ENCODE measurements around the gene SLC22A7. TPM values are rescaled to one million over a fixed set of nuclear protein-coding genes. Genes with fewer than 3 reads are reported as not detected.

SLC22A7 gene
- total and polyA plus RNA-seq, 2 of the 8 experiments (the other 6 are each of a cell fraction or from before 2014, with no cell fraction given), result not detected

GRCh38 chr6:43254138-43254817, 43.8 kb upstream of the SLC22A7 start:
- H2BK15ac ChIP-seq (ENCODE audit: low read length), result no peak overlapping the region
- no peak overlapping the region for H2AK5ac ChIP-seq (ENCODE audit: low read depth, low read length)
- H3K23ac ChIP-seq (ENCODE audit: insufficient read length), result no peak overlapping the region
- H3K9ac ChIP-seq (replicated peaks in 1 of 4; ENCODE audit: extremely low read depth in 1 of 4, low read depth in 3 of 4, low read length in 3 of 4), result no peak overlapping the region
- no peak overlapping the region for H4K91ac ChIP-seq (replicated peaks; ENCODE audit: insufficient read length, low read length)
- peaks cover 0 to 4% (median 0%) of the 10 kb centered on the region in 4 experiments; a peak in 2 of 7 replicates for H3K4me1 ChIP-seq (replicated peaks in 1 of 4; ENCODE audit: control insufficient read depth in 3 of 4, insufficient read depth in 4 of 4, low read length in 3 of 4)
- no peaks in the 10 kb centered on the region for H4K20me1 ChIP-seq (replicated peaks in 1 of 2; ENCODE audit: control insufficient read depth in 1 of 2, insufficient read depth in 2 of 2, low read length in 2 of 2)
- no peak overlapping the region for H2AFZ ChIP-seq (ENCODE audit: low read length)
- H3K79me2 ChIP-seq (ENCODE audit: control insufficient read depth in 1 of 2, insufficient read depth in 2 of 2, low read length in 2 of 2), result no peaks in the 10 kb centered on the region
- no peak overlapping the region for H3K27ac ChIP-seq (ENCODE audit: low read depth, low read length)
- no peaks in the 10 kb centered on the region for H3K23me2 ChIP-seq (ENCODE audit: low read depth, low read length)
- peak in 1 of 2 experiments; percentile 43 for DNase-seq (ENCODE audit: low read depth in 1 of 2, low spot score in 2 of 2)
- FAIRE-seq, result no peak
- H3K4me3 ChIP-seq (ENCODE audit: extremely low read depth in 1 of 4, insufficient read depth in 2 of 4, low read depth in 3 of 4, low read length in 4 of 4), result no peak overlapping the region
- no peak overlapping the region for H3K18ac ChIP-seq (ENCODE audit: extremely low read depth, low read length)
- TF ChIP-seq EZH2 (IDR thresholded peaks at IDR 0.05; ENCODE audit: low read depth, low read length, severe bottlenecking) (no peak), CEBPB (IDR thresholded peaks at IDR 0.05; ENCODE audit: low read depth, low read length) (no peak), CHD2 (IDR thresholded peaks at IDR 0.05; ENCODE audit: low read length) (no peak), GTF2F1 (IDR thresholded peaks at IDR 0.05; ENCODE audit: borderline replicate concordance, low read depth, low read length) (no peak), TCF12 (IDR thresholded peaks at IDR 0.05; ENCODE audit: low read depth, low read length) (no peak), TAF1 (IDR thresholded peaks at IDR 0.05; ENCODE audit: low read depth, low read length) (no peak), KDM4A (IDR thresholded peaks at IDR 0.05; ENCODE audit: low read depth, low read length, severe bottlenecking) (no peak), FOSL1 (IDR thresholded peaks at IDR 0.05; ENCODE audit: insufficient read depth, low read depth, low read length) (no peak), BACH1 (IDR thresholded peaks at IDR 0.05; ENCODE audit: low read length) (no peak), SRF (IDR thresholded peaks at IDR 0.05; ENCODE audit: low read depth, low read length) (no peak), EGR1 (IDR thresholded peaks at IDR 0.05; ENCODE audit: borderline replicate concordance, low read depth, low read length) (no peak), RNF2 (IDR thresholded peaks at IDR 0.05; ENCODE audit: borderline replicate concordance, low read depth, low read length, missing control alignments, poor library complexity, severe bottlenecking) (no peak)
- CTCF ChIA-PET (ENCODE audit: partially characterized antibody), result interaction anchor here (1.0 to 3.1 kb wide), 9 partner anchors 9 to 254 kb away, joined by 3 to 17 read pairs (median 4); partner anchors contain the start of gene CRIP3
- no peak overlapping the region for H4K5ac ChIP-seq (ENCODE audit: insufficient read length, low read depth, low read length)
- H2BK12ac ChIP-seq (ENCODE audit: low read depth, low read length), result no peak overlapping the region
- H2BK120ac ChIP-seq (replicated peaks; ENCODE audit: low read depth, low read length), result no peak overlapping the region
- H2BK5ac ChIP-seq (ENCODE audit: low read depth, low read length), result no peak overlapping the region
- WGBS, 2 experiments (ENCODE audit: extremely low coverage in 1 of 2, insufficient coverage in 1 of 2, insufficient read length in 1 of 2, insufficient replicate concordance in 2 of 2, low coverage in 1 of 2, low lambda C conversion rate in 2 of 2, missing lambda C conversion rate in 1 of 2), result 94% methylated on average over 15 of the region's 15 CpGs; no CpG with 5 or more reads in 1 of the 2 experiments
- no peaks in the 10 kb centered on the region for H3K79me1 ChIP-seq (ENCODE audit: low read depth, low read length)
- no peak overlapping the region for H4K8ac ChIP-seq (ENCODE audit: extremely low read depth, insufficient read depth, low read length)
- H2BK20ac ChIP-seq (ENCODE audit: low read length), result no peak overlapping the region
- H3K36me3 ChIP-seq (ENCODE audit: control insufficient read depth in 2 of 4, insufficient read depth in 4 of 4, low read length in 3 of 4), result no peaks in the 10 kb centered on the region
- no peak overlapping the region for H3K4me2 ChIP-seq (ENCODE audit: insufficient read depth in 1 of 2, low read depth in 2 of 2, low read length in 2 of 2)
- H3K27me3 ChIP-seq (replicated peaks in 1 of 4; ENCODE audit: control insufficient read depth in 3 of 4, extremely low read depth in 1 of 4, insufficient read depth in 3 of 4, low read length in 3 of 4), result no peaks in the 10 kb centered on the region; a peak in 1 of 7 replicates
- H3K56ac ChIP-seq (replicated peaks; ENCODE audit: insufficient read length, low read depth, low read length), result no peak overlapping the region
- POLR2A ChIA-PET (ENCODE audit: partially characterized antibody), result interaction anchor here (1.2 to 1.4 kb wide), 2 partner anchors 28 to 30 kb away, joined by 3 to 4 read pairs; no protein-coding TSS in a partner anchor
- H3K4ac ChIP-seq (replicated peaks; ENCODE audit: insufficient read length, low read depth, low read length), result no peak overlapping the region
- H3K14ac ChIP-seq (ENCODE audit: insufficient read length), result no peak overlapping the region
- no peaks in the 10 kb centered on the region for H3K9me3 ChIP-seq (ENCODE audit: insufficient read depth in 2 of 2, low read depth in 1 of 2, low read length in 1 of 2)
